GM21529 (cell line): Measurements from ENCODE around the gene ARPC5.
"Not testable (repeated sequence)": the region's sequence is repeated elsewhere in the genome, so short reads cannot be mapped to it uniquely, and the experiment has no call there.

Experiments
- ATAC-seq: cut with Tn5 transposase; IDR thresholded peaks from one replicate; pipeline ENCODE4 v1.9.1; 2021; ENCODE audit not compliant: unreplicated experiment

ARPC5 gene

DNA sequence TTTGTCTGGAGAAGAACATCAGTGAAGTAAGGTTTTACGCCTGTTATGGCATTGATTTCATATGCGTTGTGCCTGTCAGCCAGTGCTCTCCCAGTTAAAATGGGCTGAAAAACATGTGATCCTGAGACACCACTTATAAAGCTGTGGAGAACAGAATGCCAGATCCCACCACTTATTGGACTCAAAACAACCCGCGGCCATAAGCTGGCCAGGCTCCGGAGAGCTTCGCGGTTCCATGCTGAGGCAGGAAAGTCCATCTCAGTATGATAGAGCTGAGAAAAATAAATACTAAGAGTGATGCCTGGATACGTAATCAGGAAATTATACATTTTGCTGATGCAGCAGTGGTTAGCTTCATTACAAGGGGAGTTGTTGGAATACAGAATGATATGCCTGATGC lies 12.5 kb upstream of the ARPC5 start:
- ATAC-seq: no peak

- no peak for ATAC-seq
These were observed 11.2 kb upstream of the ARPC5 start for GRCh38 chr1:183646776-183647175.

DNA sequence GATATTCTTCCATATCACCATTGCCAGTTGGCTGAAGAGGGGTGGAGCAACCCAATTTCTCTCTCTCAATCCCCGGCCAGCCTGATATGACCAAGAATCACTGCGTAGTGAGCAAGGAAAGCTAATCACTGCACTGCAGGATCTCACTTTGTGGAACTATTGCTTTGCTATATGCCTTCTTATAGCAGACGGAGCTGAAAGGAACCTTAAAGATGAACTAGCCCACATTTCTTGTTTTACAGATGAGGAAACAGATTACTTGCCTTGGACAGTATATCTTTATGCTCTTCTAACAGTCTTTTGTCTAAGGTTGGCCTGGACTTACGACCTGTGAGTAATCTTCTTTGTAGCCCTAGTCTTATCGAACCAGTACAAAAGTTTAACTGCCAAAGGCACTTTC lies 9.9 kb upstream of the ARPC5 start:
- no peak for ATAC-seq

DNA sequence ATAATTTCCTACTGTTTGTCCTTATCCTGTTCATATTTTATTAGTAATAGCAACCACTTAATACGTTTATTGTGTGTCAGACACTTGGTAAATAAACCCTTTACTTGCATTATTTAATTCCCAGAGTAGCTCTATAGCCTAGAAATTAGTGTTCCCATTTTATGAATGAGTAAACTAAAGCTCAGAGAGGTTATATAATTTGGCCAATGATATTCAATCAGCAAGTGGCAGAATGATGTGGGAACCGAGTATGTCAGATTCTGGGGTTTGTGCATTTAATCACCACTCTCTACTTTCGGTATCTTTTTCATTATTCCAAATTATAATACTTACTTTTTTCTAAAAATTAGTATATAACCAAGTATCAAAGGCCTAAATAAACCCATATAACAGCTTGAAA lies 6.6 kb upstream of the ARPC5 start:
- no peak for ATAC-seq

- no peak for ATAC-seq
These were observed 4.6 kb upstream of the ARPC5 start for GRCh38 chr1:183640193-183640592.

DNA sequence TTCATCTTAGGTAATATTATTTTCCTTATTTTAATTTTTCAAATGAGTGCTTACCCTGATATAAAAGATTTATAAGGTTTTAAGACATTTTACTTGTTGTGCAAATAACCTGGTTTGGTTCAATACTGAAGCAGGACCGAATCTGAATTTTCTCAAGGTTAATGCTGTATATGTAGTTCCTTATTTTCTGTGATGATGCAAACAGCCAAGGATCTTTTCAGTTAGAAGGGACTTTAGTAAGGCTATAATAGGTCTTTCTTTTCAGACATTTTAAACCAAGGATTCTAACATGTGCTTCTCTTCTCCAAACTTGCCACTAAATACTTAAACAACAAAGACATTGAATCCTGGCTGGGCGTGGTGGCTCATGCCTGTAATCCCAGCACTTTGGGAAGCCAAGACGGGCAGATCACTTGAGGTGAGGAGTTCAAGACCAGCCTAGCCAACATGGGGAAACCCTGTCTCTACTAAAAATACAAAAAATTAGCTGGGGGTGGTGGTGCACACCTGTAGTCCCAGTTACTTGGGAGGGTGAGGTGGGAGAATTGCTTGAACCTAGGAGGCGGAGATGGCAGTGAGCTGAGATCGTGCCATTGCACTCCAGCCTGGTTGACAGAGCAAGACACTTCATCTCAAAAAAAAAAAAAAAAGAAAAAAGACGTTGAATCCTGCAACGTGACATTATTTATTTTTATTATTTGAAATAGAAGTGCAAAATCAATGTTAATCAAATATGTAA lies 3.2 kb upstream of the ARPC5 start:
- no peak for ATAC-seq

DNA sequence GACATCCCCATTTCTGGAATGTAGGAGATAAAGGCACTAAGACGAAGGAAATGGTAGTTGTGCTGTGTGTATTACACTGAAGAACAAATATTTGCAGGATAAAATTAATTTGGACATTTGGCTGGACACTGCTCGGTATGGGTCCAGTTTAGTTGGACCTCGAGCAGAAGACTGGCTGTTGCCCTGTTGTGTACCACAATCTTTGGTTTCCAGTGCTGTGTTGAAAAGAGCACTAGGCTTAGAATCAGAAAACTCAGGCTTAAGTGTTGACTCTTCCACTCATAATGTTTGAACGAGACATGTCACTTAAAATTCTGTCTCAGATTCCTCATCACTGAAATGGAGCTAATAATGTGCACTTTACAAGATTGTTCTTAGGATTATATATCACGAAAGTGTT lies 1.2 kb upstream of the ARPC5 start:
- ATAC-seq: no peak

DNA sequence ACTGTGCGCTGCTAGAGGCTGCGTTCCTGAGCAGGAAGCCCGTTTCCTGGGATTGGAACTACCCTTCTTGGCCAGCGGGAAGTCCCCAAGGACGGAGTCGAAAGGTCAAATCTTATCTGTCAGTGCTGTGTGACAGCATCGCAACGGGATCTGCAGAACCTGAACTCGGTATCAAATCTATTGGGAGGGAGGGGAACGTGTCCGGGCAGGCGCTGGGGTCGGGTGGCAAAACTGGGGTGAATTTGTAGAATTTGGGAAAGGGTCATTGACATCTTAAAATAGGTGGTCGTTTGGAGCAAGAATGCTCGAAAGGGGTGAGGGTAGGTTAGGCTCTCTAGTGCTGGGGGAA lies 725 bp upstream of the ARPC5 start:
- ATAC-seq: no peak

GRCh38 chr1:183635099-183635605 lies 431 bp downstream of the ARPC5 start:
- ATAC-seq: peak; percentile 1

- no peak for ATAC-seq
These were observed 1.0 kb downstream of the ARPC5 start for GRCh38 chr1:183634429-183635065.

DNA sequence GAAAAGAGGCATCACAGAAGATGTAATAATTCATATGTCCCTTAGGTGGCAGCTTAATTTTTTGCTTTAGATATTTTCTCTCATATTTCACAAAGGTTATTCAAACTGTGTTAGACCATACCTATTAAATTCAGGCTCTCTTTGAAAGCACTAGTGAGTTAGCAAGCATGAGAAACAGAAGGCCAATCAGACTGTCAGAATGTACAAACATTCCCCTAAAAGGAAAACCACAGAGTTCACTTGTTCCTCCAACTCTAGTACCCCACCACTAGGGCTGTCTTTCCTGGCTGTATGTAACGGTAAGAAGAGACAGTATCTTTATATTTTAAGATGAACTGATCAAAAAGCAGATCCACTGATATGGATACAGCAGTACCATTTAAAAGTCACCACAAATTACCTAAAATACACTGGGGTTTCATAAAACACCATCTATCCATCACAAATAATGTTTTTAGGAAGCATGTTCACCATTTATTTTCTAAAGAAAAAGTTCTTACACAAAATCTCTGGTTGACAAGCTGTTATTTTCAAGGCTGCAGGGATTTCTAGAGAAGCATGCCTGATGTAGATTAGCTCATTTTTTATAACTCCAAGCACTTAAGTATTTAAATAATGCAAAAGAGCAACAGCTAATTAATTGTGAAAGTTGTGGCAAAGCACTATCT lies 1.8 kb downstream of the ARPC5 start:
- peak; percentile 54 for ATAC-seq

DNA sequence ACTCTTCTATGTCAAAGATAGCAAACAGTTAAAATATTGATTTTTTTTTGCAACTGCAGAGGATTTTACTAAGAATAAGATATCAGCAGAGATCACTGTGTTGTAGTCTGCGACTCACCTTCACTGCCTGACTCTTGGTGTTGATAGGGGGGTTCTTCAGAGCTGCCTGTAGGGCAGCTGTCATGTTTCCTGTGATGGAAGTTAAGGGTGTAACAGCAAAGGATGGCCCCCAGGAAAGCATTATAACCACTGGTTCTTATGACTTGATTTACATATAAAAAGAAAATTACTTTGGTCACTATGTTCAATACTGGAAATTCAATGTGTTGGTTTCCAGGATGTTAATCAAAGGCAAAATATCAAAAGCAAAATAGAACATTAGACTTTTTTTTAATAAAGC lies 2.6 kb downstream of the ARPC5 start:
- ATAC-seq: no peak

DNA sequence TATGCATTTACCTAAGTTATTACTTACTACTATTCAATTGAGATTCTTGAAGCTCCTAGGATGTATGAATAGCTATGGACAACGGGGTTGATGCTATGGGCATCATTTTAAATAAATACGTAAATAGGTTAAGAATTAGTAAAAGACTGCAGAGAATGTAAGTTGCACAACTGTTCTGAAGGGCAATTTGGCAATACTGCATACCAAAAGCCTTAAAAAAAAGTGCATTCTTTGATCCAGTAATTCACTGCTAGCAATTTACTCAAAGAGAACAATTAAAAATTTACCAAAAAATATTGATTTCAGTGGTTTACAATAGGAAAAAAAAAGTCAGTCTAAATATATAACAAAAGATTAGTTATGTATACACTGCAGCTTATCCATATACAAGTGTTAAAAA lies 3.5 kb downstream of the ARPC5 start:
- ATAC-seq: no peak

DNA sequence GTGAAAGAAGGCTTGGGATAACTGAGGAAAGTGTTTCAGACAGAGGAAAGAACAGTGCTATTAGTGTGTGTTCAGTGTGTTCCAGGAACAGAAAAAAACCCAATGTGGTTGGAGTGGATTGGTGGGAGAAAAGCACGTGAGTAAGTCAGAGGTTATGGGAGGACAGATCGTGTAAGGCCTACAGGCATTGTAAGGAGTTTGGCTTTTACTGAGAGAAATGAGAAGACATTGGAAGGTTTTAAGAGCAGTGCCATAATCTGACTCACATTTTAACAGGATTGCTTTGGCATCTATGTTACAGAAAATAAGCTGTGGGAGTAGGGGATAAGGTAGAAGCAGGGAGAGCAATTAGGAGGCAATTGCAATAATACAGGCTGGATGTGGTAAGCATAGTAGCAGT lies 4.8 kb downstream of the ARPC5 start:
- no peak for ATAC-seq

DNA sequence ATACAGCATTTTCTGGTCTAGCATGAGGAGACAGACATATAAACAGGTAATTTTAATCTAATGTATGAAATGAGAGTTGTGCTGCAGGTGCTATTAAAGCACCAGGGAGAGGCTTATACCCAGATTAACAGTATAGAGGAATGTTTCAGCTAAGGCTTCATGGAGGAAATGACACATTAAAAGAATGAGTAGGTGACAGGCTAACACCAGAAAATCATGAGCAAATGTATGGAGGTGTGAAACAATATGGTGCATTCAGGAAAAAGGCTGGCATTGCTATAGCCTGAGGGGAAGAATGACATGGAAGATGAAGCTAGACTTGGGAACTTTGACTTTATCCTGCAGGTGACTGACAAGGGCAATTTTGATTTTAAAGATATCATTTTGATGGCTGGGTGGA lies 7.0 kb downstream of the ARPC5 start:
- ATAC-seq: no peak

GRCh38 chr1:183626236-183626635 lies 9.3 kb downstream of the ARPC5 start:
- not testable (repeated sequence) for ATAC-seq

DNA sequence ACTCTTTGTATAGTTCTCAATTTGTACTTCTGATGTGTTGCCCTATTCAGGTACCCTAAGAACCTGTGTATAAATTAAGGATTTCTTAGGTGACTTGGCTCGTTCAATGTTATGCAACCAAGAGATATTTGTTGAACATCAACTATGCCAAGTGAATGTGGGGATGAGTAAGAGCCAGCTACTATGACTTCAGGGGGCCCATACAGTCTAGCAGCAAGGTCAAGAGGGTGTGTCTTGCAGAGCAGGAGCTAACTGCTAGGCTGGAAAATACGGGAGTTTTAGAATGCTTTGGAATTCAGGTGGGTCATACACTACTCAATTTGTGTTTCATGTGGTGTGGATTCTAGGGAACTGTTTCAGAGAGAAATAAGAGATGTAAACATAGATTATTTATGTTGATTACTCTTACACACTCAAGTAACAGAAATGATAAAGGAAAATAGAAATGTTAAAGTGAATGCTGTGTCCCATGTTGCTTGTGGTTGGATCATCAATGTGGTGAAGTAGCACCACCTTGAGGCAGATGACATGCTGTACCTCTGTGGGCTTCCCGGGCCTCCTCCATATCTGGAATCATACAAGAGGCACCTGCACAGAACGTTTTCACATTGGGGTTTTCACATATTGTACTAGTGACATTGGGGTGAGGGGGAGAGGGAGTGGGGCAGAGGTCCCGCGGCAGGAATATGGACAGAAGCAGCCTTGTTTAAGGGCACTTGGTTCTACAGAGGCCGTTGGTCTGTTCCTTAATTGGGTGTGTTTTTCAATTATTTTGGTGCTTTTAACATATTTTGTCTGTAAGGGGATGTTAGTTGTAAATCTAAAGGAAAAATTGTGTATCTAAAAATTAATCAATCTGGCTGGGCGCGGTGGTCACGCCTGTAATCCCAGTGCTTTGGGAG lies 12.4 kb downstream of the ARPC5 start:
- ATAC-seq: peak; percentile 94

- no peak for ATAC-seq
These were observed 13.6 kb downstream of the ARPC5 start for GRCh38 chr1:183622013-183622412.

- no peak for ATAC-seq
These were observed 15.3 kb downstream of the ARPC5 start for GRCh38 chr1:183620311-183620710.

DNA sequence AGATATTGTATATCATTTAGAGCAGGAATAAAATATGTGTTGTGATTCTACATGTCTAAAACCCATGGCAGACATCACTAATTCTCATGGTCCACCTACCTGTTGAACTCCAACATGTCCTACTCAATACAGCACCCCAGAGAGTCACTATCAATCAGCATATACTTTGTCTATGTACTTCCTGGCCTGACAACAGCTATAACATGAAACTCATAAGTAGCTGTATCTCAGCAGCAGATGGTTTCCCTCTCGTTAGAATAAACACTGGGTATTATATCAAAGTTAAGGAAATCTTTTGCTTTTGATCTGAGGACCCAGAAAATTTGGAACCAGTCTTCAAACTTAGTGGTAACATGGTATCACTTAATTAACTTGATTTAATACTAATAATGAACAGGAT lies 15.8 kb downstream of the ARPC5 start:
- no peak for ATAC-seq

- ATAC-seq: not testable (repeated sequence)
These were observed 17.4 kb downstream of the ARPC5 start for GRCh38 chr1:183618202-183618601.
